ENCODE data around the gene TMEM132C.

The TMEM132C gene

DNA sequence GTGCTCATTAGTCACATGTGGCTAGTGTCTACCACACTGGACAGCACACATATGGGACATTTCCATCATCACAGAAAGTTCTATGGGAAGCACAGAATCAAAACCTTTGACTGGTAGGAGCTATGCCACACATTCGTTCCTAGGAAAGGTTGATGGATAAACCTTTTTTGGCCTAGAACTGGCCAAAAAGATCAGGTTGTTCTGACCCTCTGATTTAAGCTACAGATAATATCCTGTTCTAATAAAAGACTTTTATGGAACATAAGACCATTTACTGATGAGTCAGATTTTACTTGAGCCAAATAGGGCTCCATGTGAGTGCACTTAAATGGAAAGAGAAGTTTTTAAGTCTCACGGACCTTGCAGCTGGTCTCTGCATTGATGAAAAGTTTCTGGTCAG is 413.6 kb downstream of the TMEM132C start:
- no peak for DNase-seq

DNA sequence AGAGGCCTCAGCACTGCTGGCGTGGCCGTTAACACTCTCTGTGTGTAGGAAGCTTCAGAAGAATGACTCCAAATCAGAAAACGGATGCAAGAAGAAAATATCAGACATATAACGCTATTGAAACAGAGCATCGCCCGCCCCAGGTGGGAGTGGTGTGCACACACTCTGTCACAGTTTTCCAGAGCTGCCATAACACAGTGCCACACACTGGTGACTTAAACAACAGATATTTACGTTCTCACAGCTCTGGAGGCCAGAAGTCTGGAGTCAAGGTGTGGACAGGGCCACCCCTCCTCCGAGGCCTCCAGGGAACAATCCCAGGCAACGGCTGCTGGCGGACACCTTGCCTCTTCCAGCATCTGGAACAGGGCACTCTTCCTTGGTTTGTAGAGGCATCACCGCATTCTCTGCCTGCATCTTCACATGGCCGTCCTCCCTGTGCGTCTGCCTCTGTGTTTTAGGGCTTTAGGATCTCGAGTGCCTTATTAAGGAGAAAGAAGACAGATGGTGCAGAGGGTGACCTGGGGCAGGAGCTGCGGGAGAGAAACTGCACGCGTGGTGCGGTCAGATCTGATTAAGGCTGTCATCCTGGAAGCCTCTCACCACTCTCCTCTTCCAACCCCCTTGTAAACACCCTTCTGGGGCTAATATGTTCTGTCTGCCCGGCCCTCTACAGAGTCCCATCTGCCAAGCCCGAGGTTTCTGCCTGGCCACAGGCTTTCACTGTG is 415.7 kb downstream of the TMEM132C start:
- DNase-seq: no peak

DNA sequence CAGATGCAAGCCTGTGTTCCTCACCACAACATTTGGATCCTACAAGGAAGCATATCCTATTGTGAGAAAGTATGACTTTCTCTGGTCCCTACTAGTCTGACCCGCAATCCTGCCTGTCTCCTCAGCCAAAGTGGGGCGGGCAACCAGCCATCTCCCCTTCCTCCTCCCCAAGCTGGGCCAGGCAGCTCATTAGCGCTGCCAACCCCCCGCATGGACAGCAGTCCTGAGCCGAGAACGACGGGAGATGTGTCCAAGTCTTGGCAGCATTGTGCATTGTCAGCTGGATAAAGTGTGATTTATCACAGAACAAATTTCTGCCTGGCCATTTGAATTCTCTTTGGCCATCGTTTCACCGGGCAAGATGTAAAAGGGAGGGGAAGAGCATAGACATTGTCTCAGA is 417.4 kb downstream of the TMEM132C start:
- DNase-seq: no peak

DNA sequence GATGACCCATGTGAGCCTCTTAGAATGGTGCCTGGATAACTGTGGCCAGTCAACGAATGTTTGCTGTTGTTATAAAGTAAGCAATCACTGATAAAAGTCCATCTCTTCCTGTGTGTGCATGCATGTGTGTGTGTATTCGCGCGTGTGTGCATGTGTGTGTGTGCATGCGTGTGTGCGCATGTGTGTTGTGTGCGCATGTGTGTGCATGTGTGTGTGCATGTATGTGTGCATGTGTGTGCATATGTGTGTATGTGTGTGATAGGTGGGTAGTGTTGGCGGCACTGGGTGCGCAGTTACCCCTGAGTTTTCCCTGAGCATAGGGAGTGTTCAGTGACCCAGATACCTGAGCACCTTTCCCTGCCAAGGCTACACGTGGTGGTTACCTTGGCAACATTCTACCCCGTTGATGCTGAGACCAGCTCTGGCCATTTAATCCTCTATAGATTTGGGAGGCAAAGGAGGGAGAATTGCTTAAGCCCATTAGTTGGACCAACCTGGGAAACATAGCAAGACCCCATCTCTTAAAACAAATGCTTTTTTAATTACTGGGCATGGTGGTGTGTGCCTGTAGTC is 419.0 kb downstream of the TMEM132C start:
- no peak for DNase-seq

DNA sequence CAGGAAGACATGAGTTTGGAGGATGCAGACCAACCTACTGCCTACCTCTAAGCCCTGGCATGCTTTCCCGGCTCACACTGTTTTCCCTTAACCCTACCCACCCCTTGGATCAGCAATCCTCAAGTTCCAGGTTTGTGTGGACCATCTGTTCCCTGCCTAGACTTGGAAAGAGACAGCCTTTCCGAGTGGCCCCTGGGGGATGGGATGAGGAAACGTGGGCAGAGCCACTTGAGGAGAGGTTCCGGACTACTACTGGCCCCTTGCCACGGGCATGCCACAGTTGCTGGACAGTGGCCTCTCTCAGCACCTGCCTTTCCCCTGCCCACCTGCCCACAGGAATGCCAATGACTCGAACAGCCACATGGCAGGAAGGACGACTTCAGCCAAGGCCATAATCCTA is 420.9 kb downstream of the TMEM132C start:
- DNase-seq: no peak

DNA sequence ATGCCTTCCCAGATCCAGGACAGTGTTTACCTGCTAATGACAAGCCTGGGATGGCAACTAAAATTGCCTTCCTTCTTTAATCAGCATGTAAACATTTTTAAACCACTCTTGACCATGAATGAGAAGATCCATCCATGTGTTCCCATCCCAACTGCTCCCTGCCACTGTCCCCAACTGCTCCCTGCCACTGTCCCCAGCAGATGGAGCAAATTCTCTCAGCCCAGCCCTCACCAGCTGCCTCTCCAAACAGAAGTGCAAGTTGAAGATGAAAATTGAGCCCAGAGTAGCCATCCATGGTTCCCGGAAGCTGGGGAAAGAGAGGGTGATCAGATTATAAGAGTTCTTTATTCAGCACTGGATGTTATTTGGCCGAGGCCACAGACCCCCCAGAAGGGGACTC is 423.7 kb downstream of the TMEM132C start:
- DNase-seq: no peak

DNA sequence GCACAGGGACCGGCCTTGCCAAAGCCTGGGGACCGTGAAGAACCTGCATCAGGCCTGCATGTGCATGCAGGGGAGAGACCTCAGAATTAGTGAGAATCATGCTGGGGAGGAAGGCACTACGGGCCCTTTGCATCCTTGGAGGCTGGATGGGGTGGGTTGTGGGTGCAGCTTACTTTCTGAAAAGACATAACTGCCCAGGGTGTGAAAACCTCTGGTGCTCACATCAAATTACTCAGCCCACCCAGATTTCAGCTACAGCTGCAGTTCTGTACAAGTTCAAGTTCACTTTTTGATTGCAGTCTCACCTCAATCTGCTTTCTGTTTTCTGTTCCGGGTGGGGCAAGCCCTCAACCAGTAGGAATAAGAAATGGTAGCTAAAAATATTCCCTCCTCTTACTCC is 426.1 kb downstream of the TMEM132C start:
- DNase-seq: no peak

DNA sequence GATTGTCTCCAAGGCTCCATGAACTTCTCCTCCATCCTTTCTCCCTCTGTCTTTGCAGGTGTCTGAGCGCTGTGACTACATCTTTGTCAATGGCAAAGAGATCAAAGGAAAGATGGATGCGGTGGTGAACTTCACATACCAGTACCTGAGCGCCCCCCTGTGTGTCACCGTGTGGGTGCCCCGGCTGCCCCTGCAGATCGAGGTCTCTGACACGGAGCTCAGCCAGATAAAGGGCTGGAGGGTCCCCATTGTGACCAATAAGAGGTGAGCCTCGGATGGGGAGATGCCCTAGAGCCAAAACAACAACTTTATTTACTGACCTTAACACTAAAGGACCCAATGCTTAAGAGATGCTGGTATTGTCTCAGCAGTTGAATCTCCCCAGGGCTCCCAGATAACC is 426.8 kb downstream of the TMEM132C start:
- no peak for DNase-seq

DNA sequence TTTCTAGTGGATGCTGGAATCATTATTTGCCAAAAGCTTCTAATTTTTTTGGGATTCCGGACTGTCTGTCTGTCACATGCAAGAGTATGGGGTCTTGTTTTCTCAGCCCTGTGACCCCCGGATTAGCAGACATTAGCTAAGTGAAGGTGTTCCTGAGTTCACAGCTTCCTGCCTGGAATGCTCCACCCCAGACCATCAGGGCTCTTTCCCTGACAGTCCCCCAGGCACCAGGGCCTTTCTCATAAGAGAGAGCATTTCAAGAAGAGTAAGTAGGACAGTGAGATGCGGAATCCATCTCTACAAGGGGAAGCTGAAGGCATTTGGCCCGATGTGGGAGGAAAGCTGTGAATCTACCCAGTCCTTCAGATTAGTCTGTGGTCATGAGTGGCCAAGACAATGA is 427.5 kb downstream of the TMEM132C start:
- no peak for DNase-seq

DNA sequence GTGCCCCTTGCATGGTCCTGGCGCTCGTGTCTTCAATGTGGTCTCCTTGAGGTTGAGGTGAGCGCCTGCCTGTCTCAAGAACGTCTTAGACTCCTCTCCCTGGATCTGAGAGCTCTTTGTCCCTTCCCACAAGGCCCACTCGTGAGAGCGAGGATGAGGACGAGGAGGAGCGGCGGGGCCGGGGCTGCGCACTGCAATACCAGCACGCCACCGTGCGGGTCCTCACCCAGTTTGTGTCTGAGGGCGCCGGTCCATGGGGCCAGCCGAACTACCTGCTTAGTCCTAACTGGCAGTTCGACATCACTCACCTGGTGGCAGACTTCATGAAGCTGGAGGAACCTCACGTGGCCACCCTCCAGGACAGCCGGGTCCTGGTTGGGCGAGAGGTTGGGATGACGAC is 428.7 kb downstream of the TMEM132C start:
- DNase-seq: no peak

DNA sequence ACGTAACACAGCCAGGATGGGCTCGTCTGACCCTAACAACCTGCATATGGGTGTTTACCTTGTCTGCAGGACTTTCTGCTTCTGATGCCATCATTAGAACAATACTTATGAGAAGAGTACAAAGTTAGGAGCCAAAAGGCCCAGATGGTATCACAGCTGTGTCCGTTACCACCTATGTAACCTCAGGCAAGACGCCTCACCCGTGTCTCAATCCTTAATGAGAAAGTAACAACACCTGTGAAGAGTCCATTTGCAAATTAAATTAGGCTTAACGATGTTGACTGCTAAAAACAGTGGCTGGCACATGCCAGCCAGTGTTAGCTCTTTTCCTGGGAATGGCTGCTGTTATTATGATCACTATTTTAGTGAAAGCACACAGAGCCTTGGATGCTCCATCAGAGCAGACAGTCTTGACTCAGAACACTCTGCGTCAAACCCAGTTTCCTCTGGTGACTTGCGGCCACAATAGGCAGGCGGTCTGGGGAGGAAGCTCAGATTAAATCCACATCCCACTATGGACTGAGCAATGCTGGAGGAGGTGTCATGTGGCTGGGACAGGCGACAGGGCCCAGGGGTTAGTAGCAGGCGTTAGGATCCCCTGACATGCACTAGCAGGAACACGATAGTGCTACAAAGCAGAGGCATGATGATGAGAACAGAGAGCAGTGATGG is 431.5 kb downstream of the TMEM132C start:
- DNase-seq: no peak

DNA sequence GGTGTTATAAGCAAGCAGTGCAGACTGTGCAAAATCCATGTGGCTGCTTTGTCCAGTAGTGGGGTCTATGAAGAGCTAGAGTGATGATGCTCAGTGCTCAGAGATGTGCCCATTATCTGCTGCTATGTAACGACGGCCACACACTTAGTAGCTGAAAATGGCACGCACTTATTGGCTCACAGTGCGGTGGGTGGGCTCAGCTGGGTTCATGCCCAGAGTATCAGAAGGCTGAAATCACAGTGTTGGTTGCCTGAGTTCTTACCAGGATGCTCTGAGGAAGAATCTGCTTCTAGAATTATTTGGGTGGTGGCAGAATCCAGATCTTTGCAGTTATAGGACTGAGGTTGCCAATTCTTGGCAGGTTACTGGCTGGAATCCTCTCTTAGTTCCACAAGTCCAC is 432.1 kb downstream of the TMEM132C start:
- DNase-seq: no peak

DNA sequence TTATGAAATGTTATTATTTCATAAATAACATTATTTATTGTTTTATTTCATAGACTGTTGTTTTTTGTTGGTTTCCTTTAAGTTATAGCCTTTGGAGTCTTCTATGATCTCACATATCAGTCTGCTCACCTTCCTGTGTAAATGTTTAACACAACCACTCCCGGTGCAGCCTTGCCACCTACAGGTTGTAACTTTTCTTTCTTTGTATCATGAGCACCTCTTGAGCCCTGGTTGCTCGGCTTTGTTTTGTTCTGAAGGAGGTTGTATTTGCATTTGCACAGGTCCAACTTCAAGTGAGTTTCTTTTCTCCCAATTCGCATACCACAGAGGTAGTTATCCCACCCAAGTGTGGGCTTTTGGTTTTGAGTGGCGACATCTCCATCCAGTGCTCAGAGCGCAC is 435.4 kb downstream of the TMEM132C start:
- no peak for DNase-seq

DNA sequence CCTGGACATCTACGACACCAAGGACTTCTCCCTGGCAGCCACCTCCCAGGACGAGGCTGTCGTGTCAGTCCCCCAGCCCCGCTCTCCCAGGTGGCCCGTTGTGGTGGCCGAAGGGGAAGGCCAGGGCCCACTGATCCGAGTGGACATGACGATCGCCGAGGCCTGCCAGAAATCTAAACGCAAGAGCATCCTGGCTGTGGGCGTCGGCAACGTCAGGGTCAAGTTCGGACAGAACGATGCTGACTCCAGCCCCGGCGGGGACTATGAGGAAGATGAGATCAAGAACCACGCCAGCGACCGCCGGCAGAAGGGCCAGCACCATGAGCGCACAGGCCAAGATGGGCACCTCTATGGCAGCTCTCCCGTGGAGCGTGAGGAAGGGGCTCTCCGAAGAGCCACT is 438.2 kb downstream of the TMEM132C start:
- DNase-seq: no peak

DNA sequence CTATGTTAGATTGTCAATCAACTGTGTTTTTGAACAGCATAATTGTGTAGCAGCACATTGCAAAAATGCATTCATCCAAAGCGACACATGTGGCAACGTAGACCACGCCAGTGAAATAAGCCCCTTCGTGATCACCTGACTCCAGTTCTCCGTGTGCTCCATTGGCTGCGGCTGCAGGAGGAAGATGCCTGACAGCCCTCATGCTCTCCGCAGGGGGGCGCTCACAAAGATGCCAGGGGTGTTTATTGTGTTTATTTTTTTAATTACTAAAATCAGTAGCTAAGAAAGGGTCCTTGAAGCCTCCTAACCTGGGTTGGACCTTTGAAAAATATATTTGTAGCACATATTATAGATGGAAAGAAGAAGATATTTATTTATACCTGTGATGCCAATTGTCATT is 440.5 kb downstream of the TMEM132C start:
- DNase-seq: no peak

DNA sequence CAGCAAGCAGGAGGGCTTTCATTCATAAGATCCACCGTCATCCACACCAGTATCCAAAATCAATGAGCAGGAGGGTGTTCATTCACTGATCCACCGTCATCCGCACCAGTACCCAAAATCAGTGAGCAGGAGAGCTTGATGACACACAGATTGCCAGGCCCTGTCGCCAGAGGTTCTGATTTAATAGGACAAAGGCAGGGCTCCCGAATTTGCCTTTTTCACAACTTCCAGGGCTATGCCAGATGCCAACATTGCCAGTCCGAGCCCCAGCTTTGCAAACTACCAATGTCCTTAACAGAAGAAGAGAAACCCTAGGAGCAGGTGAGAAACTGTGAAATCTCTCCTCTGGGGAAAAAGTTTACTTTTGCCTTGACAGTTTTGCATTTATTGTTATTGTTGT is 441.8 kb downstream of the TMEM132C start:
- no peak for DNase-seq

DNA sequence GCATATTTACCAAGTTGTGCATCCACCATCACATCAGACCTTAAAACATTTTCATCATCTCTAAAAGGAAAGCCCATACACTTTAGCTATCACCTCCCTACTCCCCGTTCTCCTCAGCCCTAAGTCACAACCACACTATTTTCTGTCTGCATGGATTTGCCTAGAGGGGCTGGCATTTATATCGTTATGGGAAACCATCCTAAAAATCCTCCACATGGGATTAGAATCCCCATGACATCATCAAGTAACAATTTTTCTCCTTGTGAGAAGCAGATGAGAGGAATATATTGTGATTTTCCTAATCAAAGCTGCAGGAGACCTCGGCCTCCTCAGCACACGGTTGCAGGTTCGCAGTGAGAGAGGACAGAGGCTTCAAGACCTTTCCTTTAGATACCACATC is 442.7 kb downstream of the TMEM132C start:
- DNase-seq: no peak

DNA sequence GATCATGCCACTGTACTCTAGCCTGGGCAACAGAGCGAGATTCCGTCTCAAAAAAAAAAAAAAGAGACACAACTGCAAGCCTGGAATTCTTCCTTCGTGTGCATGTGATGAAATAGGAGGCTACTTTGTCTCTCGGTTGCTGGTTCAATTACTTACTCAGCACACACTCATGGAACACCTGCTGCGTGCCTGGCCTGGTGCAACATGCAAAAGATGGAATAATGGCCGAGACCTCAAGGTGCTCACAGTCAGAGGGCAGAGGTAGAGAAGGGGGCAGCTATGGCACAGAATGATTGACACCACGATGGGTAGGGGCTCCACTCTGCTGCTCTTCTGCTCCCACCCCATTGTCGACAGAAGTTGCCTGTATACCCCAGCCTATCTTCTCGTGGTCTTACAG is 444.5 kb downstream of the TMEM132C start:
- DNase-seq: no peak

DNA sequence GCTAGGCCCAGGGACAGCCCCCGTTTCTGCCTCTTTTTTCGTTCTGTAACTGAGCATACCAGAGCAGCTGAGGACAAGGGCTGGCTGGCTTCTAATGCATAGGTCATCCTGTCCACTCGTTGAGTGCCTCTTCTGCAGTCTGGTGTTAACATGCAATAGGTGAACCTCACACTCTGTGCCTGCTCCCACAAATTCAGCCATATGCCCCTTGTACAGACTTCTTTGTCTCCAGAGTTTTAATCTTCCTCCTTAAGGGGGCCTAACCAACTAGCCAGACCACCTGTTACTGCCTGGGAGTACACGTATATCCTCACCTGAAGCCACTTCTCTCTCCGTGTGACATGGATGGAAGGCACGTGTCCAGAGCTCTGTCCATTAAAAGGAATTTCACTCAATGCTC is 445.7 kb downstream of the TMEM132C start:
- DNase-seq: no peak

DNA sequence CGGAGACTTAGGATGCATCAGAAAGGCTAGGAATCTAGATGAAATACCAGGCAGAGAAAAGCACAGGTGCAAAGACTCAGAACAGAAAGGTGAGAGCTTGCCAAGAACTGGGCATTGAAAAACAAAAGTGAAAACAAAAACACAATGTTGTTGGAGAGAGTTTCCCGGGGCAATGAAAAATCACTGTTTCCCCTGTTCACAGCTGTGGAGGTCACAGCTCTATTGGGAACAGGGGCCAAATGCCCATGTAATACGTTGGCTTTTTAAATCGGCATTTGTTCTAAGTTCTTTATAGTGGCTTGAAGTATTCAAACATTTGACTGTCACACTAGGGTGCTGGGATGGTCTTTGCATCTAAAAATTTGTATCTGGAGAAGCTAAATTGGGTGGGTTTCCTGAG is 448.5 kb downstream of the TMEM132C start:
- DNase-seq: no peak

DNA sequence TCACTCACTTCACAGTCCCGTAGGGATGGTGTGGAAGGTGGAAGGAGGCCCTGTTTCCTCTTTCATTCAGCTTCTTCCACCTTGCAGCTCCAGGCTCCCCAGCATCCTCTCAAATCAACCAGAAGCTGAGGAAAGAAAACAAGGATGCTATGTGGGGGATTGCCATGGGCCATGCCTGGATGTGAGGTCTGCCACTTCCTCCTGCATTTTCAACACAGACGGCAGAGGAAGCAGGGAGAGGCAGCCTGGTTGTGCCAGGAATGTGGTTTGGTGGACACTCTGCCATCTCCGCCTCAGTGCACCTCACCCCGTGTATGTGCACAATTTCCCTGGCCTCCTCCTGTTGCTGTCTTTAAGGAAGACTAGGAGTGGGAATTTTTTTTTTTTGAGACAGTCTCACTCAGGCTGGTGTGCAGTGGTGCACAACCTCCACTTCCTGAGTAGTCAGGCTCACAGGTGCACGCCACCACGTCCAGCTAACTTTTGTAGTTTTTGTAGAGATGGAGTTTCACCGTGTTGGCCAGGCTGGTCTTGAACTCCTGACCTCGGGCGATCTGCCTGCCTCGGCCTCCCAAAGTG is 457.6 kb downstream of the TMEM132C start:
- no peak for DNase-seq

DNA sequence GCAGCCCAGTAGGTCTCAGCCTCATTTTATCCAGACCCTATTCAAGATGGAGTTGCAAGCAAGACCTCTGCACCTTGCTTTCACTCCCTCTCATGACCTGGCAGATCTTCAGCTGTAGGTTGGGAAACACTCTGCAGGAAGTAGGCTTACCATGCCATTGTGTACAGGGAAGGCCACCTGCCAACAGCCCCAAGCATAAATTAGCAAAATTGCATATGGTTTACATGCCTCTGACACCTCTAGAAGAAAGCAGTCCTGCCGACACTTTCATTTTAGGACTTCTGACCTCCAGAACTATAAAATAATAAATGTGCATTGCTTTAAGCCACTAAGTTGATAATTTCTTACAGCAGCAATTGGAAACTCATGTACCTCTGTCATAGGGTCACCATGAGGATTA is 459.9 kb downstream of the TMEM132C start:
- DNase-seq: no peak

DNA sequence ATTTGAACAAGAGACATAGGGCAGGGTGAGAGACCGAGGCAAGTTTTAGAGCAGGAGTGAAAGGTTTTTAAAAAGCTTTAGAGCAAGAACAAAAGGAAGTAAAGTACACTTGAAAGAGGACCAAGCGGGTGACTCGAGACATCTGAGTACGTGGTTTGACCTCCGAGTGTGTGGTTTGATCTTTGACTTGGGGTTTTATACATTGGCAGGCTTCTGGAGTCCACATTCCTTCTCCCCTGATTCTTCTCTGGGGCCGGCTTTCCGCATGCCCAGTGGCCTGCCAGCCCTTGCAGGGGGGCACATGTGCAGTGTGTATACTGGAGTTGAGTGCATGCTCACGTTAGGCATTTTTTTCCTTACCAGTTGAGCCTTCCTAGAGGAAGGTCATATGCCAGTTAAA is 460.5 kb downstream of the TMEM132C start:
- DNase-seq: no peak

DNA sequence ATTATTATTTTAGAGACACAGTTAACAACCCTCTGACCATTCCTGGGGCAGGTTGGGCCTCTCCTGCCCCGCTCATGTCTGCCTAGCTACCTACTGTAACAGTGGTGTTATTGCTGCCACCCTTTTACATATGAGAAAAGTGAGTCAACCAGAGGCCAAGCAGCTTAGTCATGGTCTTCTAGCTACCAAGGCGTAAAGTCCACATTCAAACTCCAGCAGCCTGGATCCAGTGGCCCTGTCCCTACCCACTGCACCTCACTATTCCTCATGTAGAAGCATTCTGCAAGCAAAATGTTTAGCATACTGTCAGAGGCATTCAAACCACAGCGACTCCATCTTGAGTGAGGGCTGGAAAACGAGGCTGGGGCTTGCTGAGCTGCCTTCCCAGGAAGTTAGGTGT is 461.0 kb downstream of the TMEM132C start:
- no peak for DNase-seq

Data from SW 1271 (cell line).